HepG2 (cell line): ENCODE measurements around the gene AURKA. TPM values are rescaled to one million over a fixed set of nuclear protein-coding genes. Genes with fewer than 3 reads are reported as not detected.

Experiments
- GFI1 ChIP-seq: sonication (generic); formaldehyde crosslinking; IDR thresholded peaks from 2 replicates; pipeline ENCODE4 v1.5.0; 2020; ENCODE audit warnings: missing genetic modification reagents, mild to moderate bottlenecking, borderline replicate concordance
- ISX ChIP-seq: sonication (generic); formaldehyde crosslinking; conservative IDR thresholded peaks from 2 replicates; pipeline ENCODE4 v1.5.0; 2020; ENCODE audit warnings: missing genetic modification reagents
- KAT8 ChIP-seq: IDR thresholded peaks from 2 replicates; pipeline ENCODE4 v1.6.1; 2016; ENCODE audit warnings: missing genetic modification reagents, missing compliant biosample characterization
- MXD3 ChIP-seq: IDR thresholded peaks from 2 replicates; pipeline ENCODE4 v1.6.1; 2016; ENCODE audit warnings: mild to moderate bottlenecking, missing biosample characterization, missing genetic modification reagents
- NR2C2 ChIP-seq: sonication (generic); formaldehyde crosslinking; IDR thresholded peaks from 2 replicates; pipeline ENCODE4 v1.4.0; 2020; ENCODE audit warnings: missing genetic modification reagents, mild to moderate bottlenecking, moderate library complexity, borderline replicate concordance
- SMYD3 ChIP-seq: sonication (generic); formaldehyde crosslinking; IDR thresholded peaks from 2 replicates; pipeline ENCODE4 v1.8.1; 2023; ENCODE audit warnings: mild to moderate bottlenecking, missing genetic modification reagents
- STAG1 ChIP-seq: sonication (generic); formaldehyde crosslinking; IDR thresholded peaks from 2 replicates; pipeline ENCODE4 v1.4.0; 2020; ENCODE audit warnings: missing genetic modification reagents
- ZBTB40 ChIP-seq, 2 experiments: fragments of 450-650 bp in 1 of 2; sonication (generic) in 1 of 2; formaldehyde crosslinking in 1 of 2; IDR thresholded peaks; 2 replicates each; pipeline versions ENCODE4 v1.6.1 to v1.8.0; 2016 to 2022; ENCODE audit warnings: antibody characterized with exemption in 1 of 2, mild to moderate bottlenecking in 1 of 2, missing genetic modification reagents in 1 of 2
- ZFP36L1 ChIP-seq: sonication (generic); formaldehyde crosslinking; IDR thresholded peaks from 2 replicates; pipeline ENCODE4 v1.8.0; 2022; ENCODE audit warnings: mild to moderate bottlenecking, missing genetic modification reagents, moderate library complexity
- ZNF17 ChIP-seq: sonication (generic); formaldehyde crosslinking; IDR thresholded peaks from 2 replicates; pipeline ENCODE4 v1.5.0; 2020; ENCODE audit warnings: mild to moderate bottlenecking, missing genetic modification reagents
- ZNF331 ChIP-seq: sonication (generic); formaldehyde crosslinking; IDR thresholded peaks from 2 replicates; pipeline ENCODE4 v1.4.0; 2020; ENCODE audit warnings: missing genetic modification reagents
- ZNF337 ChIP-seq: sonication (generic); formaldehyde crosslinking; IDR thresholded peaks from 2 replicates; pipeline ENCODE4 v1.5.1; 2020; ENCODE audit warnings: missing genetic modification reagents, low read depth, mild to moderate bottlenecking, borderline replicate concordance
- ZSCAN12 ChIP-seq: sonication (generic); formaldehyde crosslinking; IDR thresholded peaks from 2 replicates; pipeline ENCODE4 v1.9.0; 2021; ENCODE audit warnings: mild to moderate bottlenecking, missing genetic modification reagents
- polyA plus RNA-seq, 8 experiments: library from polyadenylated mRNA; depleted of rRNA in 3 of 8; stranded (reverse) in 7 of 8; unstranded in 1 of 8; fragments of >200 nt; fragmentation: Illumina TruSeq in 4 of 8; extraction: Trizol in 4 of 8; gene quantifications; 2 replicates each; pipeline versions ENCODE4 v1.2.1 to v1.2.3, GENCODE V29; 2011 to 2016; ENCODE audit warnings: low read depth in 4 of 8, missing spikeins in 1 of 8, mixed read lengths in 1 of 8; ENCODE audit not compliant: insufficient read depth in 1 of 8
- total RNA-seq, 5 experiments: library from RNA; depleted of rRNA; stranded (reverse); fragments of >200 nt; fragmentation: Illumina TruSeq; extraction: Trizol; gene quantifications; 2 replicates each; pipeline ENCODE4 v1.2.3, GENCODE V29; 2016; ENCODE audit warnings: low read depth in 1 of 5
- TF ChIP-seq, protein P1 (sequence below), 2 experiments: sonication (generic) in 1 of 2; formaldehyde crosslinking in 1 of 2; IDR thresholded peaks; 2 replicates each; pipeline versions ENCODE4 v1.4.0 to v1.6.1; 2018 to 2020; ENCODE audit warnings: missing genetic modification reagents in 2 of 2, borderline replicate concordance in 1 of 2, low read depth in 1 of 2, mild to moderate bottlenecking in 1 of 2, missing biosample characterization in 1 of 2
- TF ChIP-seq, protein P2 (sequence below): IDR thresholded peaks from 2 replicates; pipeline ENCODE4 v1.6.1; 2012; ENCODE audit warnings: inconsistent platforms

The AURKA gene
- total and polyA plus RNA-seq, 2 of the 13 experiments (the other 11 are each of a cell fraction or from before 2014, with no cell fraction given) = 96.4 to 224 TPM

GRCh38 chr20:56359212-56360132 lies 32.5 kb downstream of the AURKA start (continued):
- TF ChIP-seq ZNF17 (CRISPR knock-in tag) (peak; percentile 88; the same call in 1 of the 2 replicates), SMYD3 (peak; percentile 78; the same call in 1 of the 2 replicates), ZNF337 (0 out of 2 replicates have a peak, but pooled peaks have one; percentile 32), STAG1 (CRISPR knock-in tag) (no peak), MXD3 (CRISPR knock-in tag) (0 out of 2 replicates have a peak, but pooled peaks have one; percentile 25), NR2C2 (peak; percentile 65), KAT8 (CRISPR knock-in tag) (peak; percentile 60; the same call in 1 of the 2 replicates), ZFP36L1 (CRISPR knock-in tag) (peak; percentile 67; the same call in 1 of the 2 replicates), ZNF331 (0 out of 2 replicates have a peak, but pooled peaks have one; percentile 14), GFI1 (peak; percentile 28; the same call in 1 of the 2 replicates), ZSCAN12 (CRISPR knock-in tag) (peak; percentile 17; the same call in 1 of the 2 replicates), ZBTB40 (IDR thresholded peaks at IDR 0.05) (no peak), ZBTB40 (CRISPR knock-in tag; IDR thresholded peaks at IDR 0.05) (peak; percentile 76), ISX (CRISPR knock-in tag) (0 out of 2 replicates have a peak, but pooled peaks have one; percentile 26)
- TF ChIP-seq, protein P1, sequence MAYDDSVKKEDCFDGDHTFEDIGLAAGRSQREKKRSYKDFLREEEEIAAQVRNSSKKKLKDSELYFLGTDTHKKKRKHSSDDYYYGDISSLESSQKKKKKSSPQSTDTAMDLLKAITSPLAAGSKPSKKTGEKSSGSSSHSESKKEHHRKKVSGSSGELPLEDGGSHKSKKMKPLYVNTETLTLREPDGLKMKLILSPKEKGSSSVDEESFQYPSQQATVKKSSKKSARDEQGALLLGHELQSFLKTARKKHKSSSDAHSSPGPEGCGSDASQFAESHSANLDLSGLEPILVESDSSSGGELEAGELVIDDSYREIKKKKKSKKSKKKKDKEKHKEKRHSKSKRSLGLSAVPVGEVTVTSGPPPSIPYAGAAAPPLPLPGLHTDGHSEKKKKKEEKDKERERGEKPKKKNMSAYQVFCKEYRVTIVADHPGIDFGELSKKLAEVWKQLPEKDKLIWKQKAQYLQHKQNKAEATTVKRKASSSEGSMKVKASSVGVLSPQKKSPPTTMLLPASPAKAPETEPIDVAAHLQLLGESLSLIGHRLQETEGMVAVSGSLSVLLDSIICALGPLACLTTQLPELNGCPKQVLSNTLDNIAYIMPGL (CRISPR knock-in tag; IDR thresholded peaks at IDR 0.05; ENCODE audit: borderline replicate concordance in 1 of 2, low read depth in 1 of 2) = peak in 1 of 2 experiments; percentile 22; a peak in 1 of 4 replicates
- TF ChIP-seq, protein P2, sequence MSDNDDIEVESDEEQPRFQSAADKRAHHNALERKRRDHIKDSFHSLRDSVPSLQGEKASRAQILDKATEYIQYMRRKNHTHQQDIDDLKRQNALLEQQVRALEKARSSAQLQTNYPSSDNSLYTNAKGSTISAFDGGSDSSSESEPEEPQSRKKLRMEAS = peak; percentile 70
